ENCODE measurements around the gene CLPTM1. TPM values are rescaled to one million over a fixed set of nuclear protein-coding genes. Genes with fewer than 3 reads are reported as not detected.

The CLPTM1 gene
- total and polyA plus RNA-seq, 9 of the 15 experiments (the other 6 are each of a cell fraction or from before 2014, with no cell fraction given) = 0.37 to 96.0 (median 27.5) TPM

DNA sequence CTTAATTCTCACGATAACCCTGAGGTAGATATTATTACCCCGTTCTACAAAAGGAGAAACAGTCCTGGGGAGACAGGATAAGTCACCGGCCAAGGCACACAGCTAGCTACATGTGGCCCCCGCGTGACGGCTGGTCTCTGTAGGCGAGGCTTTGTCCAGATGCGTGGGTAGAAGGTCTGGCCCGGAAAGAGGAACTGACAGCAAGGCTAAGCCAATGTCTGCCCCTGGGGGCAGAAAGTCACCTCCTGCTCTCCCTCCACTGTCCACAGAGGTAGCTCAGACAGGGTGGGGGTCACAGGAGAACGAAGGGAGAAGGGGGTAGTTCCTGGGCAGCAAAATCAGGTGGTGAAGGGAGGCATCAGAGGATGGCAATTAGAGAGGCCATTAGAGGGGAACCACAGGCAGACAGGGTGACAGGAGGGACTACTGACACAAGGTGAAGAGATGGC lies 11.4 kb upstream of the CLPTM1 start (continued):
- TF ChIP-seq, protein P1, sequence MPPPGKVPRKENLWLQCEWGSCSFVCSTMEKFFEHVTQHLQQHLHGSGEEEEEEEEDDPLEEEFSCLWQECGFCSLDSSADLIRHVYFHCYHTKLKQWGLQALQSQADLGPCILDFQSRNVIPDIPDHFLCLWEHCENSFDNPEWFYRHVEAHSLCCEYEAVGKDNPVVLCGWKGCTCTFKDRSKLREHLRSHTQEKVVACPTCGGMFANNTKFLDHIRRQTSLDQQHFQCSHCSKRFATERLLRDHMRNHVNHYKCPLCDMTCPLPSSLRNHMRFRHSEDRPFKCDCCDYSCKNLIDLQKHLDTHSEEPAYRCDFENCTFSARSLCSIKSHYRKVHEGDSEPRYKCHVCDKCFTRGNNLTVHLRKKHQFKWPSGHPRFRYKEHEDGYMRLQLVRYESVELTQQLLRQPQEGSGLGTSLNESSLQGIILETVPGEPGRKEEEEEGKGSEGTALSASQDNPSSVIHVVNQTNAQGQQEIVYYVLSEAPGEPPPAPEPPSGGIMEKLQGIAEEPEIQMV (tag; conservative IDR thresholded peaks at IDR 0.05; ENCODE audit: low read depth) = no peak
- TF ChIP-seq, protein P2, sequence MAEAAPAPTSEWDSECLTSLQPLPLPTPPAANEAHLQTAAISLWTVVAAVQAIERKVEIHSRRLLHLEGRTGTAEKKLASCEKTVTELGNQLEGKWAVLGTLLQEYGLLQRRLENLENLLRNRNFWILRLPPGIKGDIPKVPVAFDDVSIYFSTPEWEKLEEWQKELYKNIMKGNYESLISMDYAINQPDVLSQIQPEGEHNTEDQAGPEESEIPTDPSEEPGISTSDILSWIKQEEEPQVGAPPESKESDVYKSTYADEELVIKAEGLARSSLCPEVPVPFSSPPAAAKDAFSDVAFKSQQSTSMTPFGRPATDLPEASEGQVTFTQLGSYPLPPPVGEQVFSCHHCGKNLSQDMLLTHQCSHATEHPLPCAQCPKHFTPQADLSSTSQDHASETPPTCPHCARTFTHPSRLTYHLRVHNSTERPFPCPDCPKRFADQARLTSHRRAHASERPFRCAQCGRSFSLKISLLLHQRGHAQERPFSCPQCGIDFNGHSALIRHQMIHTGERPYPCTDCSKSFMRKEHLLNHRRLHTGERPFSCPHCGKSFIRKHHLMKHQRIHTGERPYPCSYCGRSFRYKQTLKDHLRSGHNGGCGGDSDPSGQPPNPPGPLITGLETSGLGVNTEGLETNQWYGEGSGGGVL (CRISPR knock-in tag; IDR thresholded peaks at IDR 0.05) = no peak
- TF ChIP-seq TEAD4 (IDR thresholded peaks at IDR 0.05; ENCODE audit: low read length) (peak; percentile 61), TEAD4 (CRISPR knock-in tag; IDR thresholded peaks at IDR 0.05; ENCODE audit: borderline replicate concordance) (peak; percentile 8; the same call in 1 of the 2 replicates), SRSF7 (optimal IDR thresholded peaks at IDR 0.05; ENCODE audit: low read depth, low read length) (no peak), U2AF2 (optimal IDR thresholded peaks at IDR 0.05; ENCODE audit: low read depth, low read length) (no peak), ARID1B (IDR thresholded peaks at IDR 0.05) (peak; percentile 72), PML (IDR thresholded peaks at IDR 0.05; ENCODE audit: low read length) (0 out of 2 replicates have a peak, but pooled peaks have one; percentile 25), YY1 (IDR thresholded peaks at IDR 0.05; ENCODE audit: borderline replicate concordance in 1 of 3, control insufficient read depth in 1 of 3, extremely low read depth in 1 of 3, insufficient read depth in 3 of 3, insufficient read length in 1 of 3, insufficient replicate concordance in 2 of 3, low read depth in 1 of 3, low read length in 2 of 3) (peak in 2 of 3 experiments; percentile 35 to 61), SIN3A (IDR thresholded peaks at IDR 0.05; ENCODE audit: borderline replicate concordance in 2 of 2, control insufficient read depth in 1 of 2, low read depth in 2 of 2, low read length in 2 of 2) (0 out of 4 replicates have a peak, but pooled peaks of 1 of the 2 experiments have one; percentile 35), ETV1 (tag; conservative IDR thresholded peaks at IDR 0.05; ENCODE audit: low read depth) (peak; percentile 59), CBX2 (IDR thresholded peaks at IDR 0.05; ENCODE audit: insufficient read depth, low read length, poor library complexity, severe bottlenecking) (no peak), ZNF197 (CRISPR knock-in tag; IDR thresholded peaks at IDR 0.05; ENCODE audit: low read depth) (peak; percentile 45; the same call in 1 of the 2 replicates), CCNT2 (IDR thresholded peaks at IDR 0.05; ENCODE audit: borderline replicate concordance, extremely low read depth, insufficient read length, low read depth, low read length) (no peak)
- TF ChIP-seq, protein P3, sequence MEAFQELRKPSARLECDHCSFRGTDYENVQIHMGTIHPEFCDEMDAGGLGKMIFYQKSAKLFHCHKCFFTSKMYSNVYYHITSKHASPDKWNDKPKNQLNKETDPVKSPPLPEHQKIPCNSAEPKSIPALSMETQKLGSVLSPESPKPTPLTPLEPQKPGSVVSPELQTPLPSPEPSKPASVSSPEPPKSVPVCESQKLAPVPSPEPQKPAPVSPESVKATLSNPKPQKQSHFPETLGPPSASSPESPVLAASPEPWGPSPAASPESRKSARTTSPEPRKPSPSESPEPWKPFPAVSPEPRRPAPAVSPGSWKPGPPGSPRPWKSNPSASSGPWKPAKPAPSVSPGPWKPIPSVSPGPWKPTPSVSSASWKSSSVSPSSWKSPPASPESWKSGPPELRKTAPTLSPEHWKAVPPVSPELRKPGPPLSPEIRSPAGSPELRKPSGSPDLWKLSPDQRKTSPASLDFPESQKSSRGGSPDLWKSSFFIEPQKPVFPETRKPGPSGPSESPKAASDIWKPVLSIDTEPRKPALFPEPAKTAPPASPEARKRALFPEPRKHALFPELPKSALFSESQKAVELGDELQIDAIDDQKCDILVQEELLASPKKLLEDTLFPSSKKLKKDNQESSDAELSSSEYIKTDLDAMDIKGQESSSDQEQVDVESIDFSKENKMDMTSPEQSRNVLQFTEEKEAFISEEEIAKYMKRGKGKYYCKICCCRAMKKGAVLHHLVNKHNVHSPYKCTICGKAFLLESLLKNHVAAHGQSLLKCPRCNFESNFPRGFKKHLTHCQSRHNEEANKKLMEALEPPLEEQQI (IDR thresholded peaks at IDR 0.05) = no peak
- TF ChIP-seq, protein P4, sequence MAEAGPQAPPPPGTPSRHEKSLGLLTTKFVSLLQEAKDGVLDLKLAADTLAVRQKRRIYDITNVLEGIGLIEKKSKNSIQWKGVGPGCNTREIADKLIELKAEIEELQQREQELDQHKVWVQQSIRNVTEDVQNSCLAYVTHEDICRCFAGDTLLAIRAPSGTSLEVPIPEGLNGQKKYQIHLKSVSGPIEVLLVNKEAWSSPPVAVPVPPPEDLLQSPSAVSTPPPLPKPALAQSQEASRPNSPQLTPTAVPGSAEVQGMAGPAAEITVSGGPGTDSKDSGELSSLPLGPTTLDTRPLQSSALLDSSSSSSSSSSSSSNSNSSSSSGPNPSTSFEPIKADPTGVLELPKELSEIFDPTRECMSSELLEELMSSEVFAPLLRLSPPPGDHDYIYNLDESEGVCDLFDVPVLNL (CRISPR knock-in tag; IDR thresholded peaks at IDR 0.05; ENCODE audit: low read depth) = no peak

All from K562 (cell line).